ENCODE results near the gene C19orf47.
A peak's percentile ranks its signal among the peaks of the same experiment; 100 is the strongest.

C19orf47 gene

DNA sequence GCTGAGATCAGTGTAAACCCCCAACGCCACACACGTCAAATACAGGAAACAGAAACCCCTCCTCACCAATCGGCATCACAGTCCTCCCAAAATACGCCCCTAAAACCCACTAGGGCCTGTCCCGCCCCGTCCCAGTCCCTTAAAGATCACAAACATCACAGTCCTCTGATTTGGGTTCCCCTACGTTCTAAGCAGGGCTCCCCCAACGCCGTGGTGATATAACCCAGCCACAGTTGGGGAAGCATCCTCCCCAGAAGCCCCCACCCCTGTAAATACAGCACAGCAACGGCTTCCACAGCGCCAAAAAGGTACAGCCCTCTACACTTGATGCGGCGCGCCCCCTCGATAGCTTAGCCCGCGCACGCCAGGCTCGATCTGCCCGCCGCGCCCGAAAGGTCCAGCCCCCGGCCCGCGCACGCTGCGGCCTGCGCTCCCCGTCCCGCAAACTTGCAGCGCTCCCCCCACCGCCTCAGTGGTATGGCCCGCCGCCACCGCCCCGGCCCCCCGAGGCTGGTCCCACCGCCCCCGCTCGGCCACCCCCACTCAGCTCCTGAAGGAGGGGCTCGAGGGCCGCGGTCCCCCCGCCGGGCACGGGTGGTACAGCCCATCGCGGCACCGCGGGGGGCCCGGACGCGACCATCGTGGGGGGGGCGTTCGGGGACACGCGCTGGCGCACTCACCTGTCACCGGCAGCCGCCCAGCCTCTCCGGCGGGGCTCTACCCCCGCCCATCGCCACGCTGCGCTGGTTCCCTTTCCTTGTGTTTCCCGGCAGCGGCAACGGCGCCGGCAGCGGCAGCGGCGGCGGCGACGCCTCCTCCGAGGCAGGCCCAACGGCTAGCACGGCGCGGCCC is 63.5 kb downstream of the C19orf47 start, which contains the start of gene AKT2:
TSS of gene AKT2 (minus strand) at position 845 of the 852 bp plus-strand sequence. CDS start 20,078 bp downstream, outside the sequence.
- H3K9me3 ChIP-seq (ENCODE audit: insufficient read depth, low read length), result no peaks in the 10 kb centered on the region
- no peaks in the 10 kb centered on the region for H3K27me3 ChIP-seq (ENCODE audit: low read length)
- H3K27ac ChIP-seq (ENCODE audit: low read depth, low read length), result peak within 1 kb of the TSS; percentile 91
- no peaks in the 10 kb centered on the region for H4K20me1 ChIP-seq (ENCODE audit: low read depth, low read length)
- no peaks in the 10 kb centered on the region for H3K36me3 ChIP-seq (ENCODE audit: low read length)
- peak within 1 kb of the TSS; percentile 89 for H2AFZ ChIP-seq (ENCODE audit: low read depth, low read length, severe bottlenecking)
- peaks cover 50% of the 10 kb centered on the region for H3K79me2 ChIP-seq (ENCODE audit: insufficient read depth, low read length)
- peak within 1 kb of the TSS; percentile 81 for H3K9ac ChIP-seq (ENCODE audit: low read length)
- H3K9me2 ChIP-seq (replicated peaks; ENCODE audit: insufficient read depth, low read length), result no peaks in the 10 kb centered on the region
- peak within 1 kb of the TSS; percentile 64 for H3K4me3 ChIP-seq (ENCODE audit: insufficient read depth, low read length, poor library complexity, severe bottlenecking)
- peak within 1 kb of the TSS; percentile 95 for H3K4me2 ChIP-seq (ENCODE audit: low read depth, low read length, poor library complexity, severe bottlenecking)
- TF ChIP-seq, protein P1, sequence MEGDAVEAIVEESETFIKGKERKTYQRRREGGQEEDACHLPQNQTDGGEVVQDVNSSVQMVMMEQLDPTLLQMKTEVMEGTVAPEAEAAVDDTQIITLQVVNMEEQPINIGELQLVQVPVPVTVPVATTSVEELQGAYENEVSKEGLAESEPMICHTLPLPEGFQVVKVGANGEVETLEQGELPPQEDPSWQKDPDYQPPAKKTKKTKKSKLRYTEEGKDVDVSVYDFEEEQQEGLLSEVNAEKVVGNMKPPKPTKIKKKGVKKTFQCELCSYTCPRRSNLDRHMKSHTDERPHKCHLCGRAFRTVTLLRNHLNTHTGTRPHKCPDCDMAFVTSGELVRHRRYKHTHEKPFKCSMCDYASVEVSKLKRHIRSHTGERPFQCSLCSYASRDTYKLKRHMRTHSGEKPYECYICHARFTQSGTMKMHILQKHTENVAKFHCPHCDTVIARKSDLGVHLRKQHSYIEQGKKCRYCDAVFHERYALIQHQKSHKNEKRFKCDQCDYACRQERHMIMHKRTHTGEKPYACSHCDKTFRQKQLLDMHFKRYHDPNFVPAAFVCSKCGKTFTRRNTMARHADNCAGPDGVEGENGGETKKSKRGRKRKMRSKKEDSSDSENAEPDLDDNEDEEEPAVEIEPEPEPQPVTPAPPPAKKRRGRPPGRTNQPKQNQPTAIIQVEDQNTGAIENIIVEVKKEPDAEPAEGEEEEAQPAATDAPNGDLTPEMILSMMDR (IDR thresholded peaks at IDR 0.05; ENCODE audit: insufficient read depth, low read length, poor library complexity, severe bottlenecking), result no peak
- TF ChIP-seq EZH2phosphoT487 (conservative IDR thresholded peaks at IDR 0.05; ENCODE audit: low read length), result no peak
- H3F3A ChIP-seq (ENCODE audit: insufficient read depth), result peaks cover 14% of the 10 kb centered on the region; the same call in 1 of the 2 replicates

DNA sequence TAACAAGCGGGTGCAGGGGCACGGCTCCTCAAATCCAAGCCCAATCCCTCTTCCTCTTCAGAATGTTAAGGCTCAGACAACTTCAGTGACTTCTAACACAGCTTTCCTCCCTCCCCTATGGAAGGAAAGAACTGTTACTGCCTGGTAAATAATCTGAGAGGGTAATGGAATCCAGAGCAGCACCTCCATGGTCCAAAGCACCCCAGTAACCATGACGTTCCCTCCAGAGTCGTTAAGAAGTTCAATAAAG is 64.0 kb downstream of the C19orf47 start:
- Histone ChIP-seq H3K4me3 (ENCODE audit: insufficient read depth, low read length, poor library complexity, severe bottlenecking) (peak overlapping the region; percentile 64), H3K9me2 (replicated peaks; ENCODE audit: insufficient read depth, low read length) (no peaks in the 10 kb centered on the region), H3F3A (ENCODE audit: insufficient read depth) (peaks cover 14% of the 10 kb centered on the region; the same call in 1 of the 2 replicates), H2AFZ (ENCODE audit: low read depth, low read length, severe bottlenecking) (peak overlapping the region; percentile 2), H4K20me1 (ENCODE audit: low read depth, low read length) (no peaks in the 10 kb centered on the region), H3K9ac (ENCODE audit: low read length) (peak overlapping the region; percentile 81), H3K79me2 (ENCODE audit: insufficient read depth, low read length) (peaks cover 56% of the 10 kb centered on the region), H3K9me3 (ENCODE audit: insufficient read depth, low read length) (no peaks in the 10 kb centered on the region), H3K27ac (ENCODE audit: low read depth, low read length) (peak overlapping the region; percentile 76), H3K36me3 (ENCODE audit: low read length) (no peaks in the 10 kb centered on the region), H3K4me2 (ENCODE audit: low read depth, low read length, poor library complexity, severe bottlenecking) (peak overlapping the region; percentile 61), H3K27me3 (ENCODE audit: low read length) (no peaks in the 10 kb centered on the region)
- TF ChIP-seq EZH2phosphoT487 (conservative IDR thresholded peaks at IDR 0.05; ENCODE audit: low read length), result no peak
- TF ChIP-seq, protein P1 (IDR thresholded peaks at IDR 0.05; ENCODE audit: insufficient read depth, low read length, poor library complexity, severe bottlenecking), result no peak

DNA sequence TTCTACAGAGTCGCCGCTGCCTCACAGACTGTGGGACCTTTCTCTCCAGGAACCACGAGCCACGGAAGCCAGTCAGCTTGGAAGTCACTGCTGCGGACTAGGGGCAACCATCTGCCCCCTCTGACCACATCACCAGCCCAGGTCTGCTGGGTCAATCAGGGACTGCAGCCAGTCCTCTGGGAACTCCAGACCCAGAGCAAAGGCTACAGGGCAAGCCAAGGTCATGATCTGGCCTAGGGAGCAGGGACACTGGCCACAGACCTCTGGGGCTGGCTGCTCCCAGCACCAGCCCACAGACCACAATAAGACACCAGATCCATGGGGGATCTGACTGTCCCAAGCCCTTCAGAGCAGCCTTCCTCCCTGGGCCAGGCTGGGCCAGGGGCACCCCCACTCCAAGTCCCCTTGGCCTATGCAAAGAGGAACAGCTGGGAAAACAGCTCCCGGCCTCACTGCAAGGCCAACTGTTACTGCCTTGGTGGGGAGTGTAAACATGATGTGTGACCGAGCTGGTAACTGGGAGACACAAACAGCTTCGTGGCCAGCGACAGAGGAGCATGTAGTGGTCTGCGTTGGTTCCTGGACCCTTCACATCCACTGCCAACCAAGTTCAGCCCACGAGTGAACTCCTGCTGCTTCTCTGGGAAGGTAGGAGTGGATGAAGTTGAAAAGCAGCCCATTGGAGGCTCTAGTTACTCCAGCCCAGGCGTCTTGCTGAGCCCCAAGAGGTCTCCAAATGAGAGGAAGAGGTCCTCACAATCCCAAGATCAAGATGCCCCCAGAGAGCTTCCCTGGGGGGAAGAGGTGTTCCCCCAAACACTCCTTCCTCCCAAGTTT is 64.6 kb downstream of the C19orf47 start:
- Histone ChIP-seq H4K20me1 (ENCODE audit: low read depth, low read length) (no peaks in the 10 kb centered on the region), H3K27ac (ENCODE audit: low read depth, low read length) (peak overlapping the region; percentile 76), H3K27me3 (ENCODE audit: low read length) (no peaks in the 10 kb centered on the region), H3K36me3 (ENCODE audit: low read length) (no peaks in the 10 kb centered on the region), H3K9ac (ENCODE audit: low read length) (peak overlapping the region; percentile 81), H3K79me2 (ENCODE audit: insufficient read depth, low read length) (peaks cover 60% of the 10 kb centered on the region), H3K9me2 (replicated peaks; ENCODE audit: insufficient read depth, low read length) (no peaks in the 10 kb centered on the region), H3K4me3 (ENCODE audit: insufficient read depth, low read length, poor library complexity, severe bottlenecking) (peak overlapping the region; percentile 64), H3F3A (ENCODE audit: insufficient read depth) (peaks cover 14% of the 10 kb centered on the region; the same call in 1 of the 2 replicates), H2AFZ (ENCODE audit: low read depth, low read length, severe bottlenecking) (no peak overlapping the region), H3K9me3 (ENCODE audit: insufficient read depth, low read length) (no peaks in the 10 kb centered on the region), H3K4me2 (ENCODE audit: low read depth, low read length, poor library complexity, severe bottlenecking) (peak overlapping the region; percentile 61)
- no peak for TF ChIP-seq EZH2phosphoT487 (conservative IDR thresholded peaks at IDR 0.05; ENCODE audit: low read length)
- TF ChIP-seq, protein P1 (IDR thresholded peaks at IDR 0.05; ENCODE audit: insufficient read depth, low read length, poor library complexity, severe bottlenecking), result no peak

All from SU-DHL-6 (cell line).